C1 segment of cervical spinal cord (tissue), 14 donors: Measurements from ENCODE around the gene ADGRF5.

ENCODE experiments used
- DNase-seq, 14 donors: peaks; one replicate each; lab custom pipeline; 2025; lab: John Stamatoyannopoulos, UW

ADGRF5 gene

GRCh38 chr6:46819561-46819960 is 102.2 kb downstream of the ADGRF5 start:
- no peak for DNase-seq

- no peak for DNase-seq
Measured at GRCh38 chr6:46816626-46817025, 105.1 kb downstream of the ADGRF5 start.

GRCh38 chr6:46815130-46815529 is 106.6 kb downstream of the ADGRF5 start:
- DNase-seq, result no peak

DNA sequence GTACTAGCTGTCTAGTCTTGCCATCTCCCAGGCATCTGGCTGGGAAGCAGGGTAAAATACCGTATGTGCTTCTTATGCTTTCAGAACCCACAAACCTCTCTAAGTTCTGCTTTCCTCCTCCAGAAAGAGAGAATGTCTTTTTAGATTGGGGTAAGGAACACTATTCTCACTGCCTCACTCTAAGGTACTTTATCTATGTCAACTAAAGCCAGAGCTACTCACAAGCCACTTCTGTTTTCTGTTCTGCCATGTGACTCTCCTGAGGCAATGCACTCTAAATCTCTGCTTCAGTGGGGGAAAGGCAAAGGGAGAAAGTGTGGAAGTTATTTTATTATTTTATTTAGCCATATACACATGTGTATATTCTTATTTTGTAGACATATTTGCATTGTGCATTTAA is 112.9 kb downstream of the ADGRF5 start:
- no peak for DNase-seq
